HG03280 (cell line): ENCODE measurements around the gene RASAL2.

Source experiments
- ATAC-seq: cut with Tn5 transposase; IDR thresholded peaks from one replicate; pipeline ENCODE4 v1.9.1; 2021; ENCODE audit warnings: mild to moderate bottlenecking, moderate library complexity; ENCODE audit not compliant: unreplicated experiment

Gene RASAL2

GRCh38 chr1:178417858-178418257 is 324.0 kb downstream of the RASAL2 start:
- ATAC-seq: no peak

- ATAC-seq: no peak
Observed at GRCh38 chr1:178418284-178418955, 324.5 kb downstream of the RASAL2 start.

GRCh38 chr1:178434360-178434759 is 340.5 kb downstream of the RASAL2 start:
- ATAC-seq: no peak

GRCh38 chr1:178434899-178435435 is 341.1 kb downstream of the RASAL2 start:
- ATAC-seq: no peak

GRCh38 chr1:178436899-178437298 is 343.0 kb downstream of the RASAL2 start:
- ATAC-seq: no peak

GRCh38 chr1:178438432-178438831 is 344.5 kb downstream of the RASAL2 start:
- no peak for ATAC-seq

- no peak for ATAC-seq
Observed at GRCh38 chr1:178442925-178443324, 349.0 kb downstream of the RASAL2 start.

- no peak for ATAC-seq
Observed at GRCh38 chr1:178450871-178451270, 357.0 kb downstream of the RASAL2 start.

- ATAC-seq: no peak
Observed at GRCh38 chr1:178451529-178451928, 357.6 kb downstream of the RASAL2 start.

- ATAC-seq: no peak
Observed at GRCh38 chr1:178452013-178452412, 358.1 kb downstream of the RASAL2 start.

- no peak for ATAC-seq
Observed at GRCh38 chr1:178456472-178456871, 362.6 kb downstream of the RASAL2 start.

GRCh38 chr1:178457651-178458050 is 363.7 kb downstream of the RASAL2 start:
- no peak for ATAC-seq

GRCh38 chr1:178458203-178458602 is 364.3 kb downstream of the RASAL2 start:
- no peak for ATAC-seq

GRCh38 chr1:178461104-178461503 is 367.2 kb downstream of the RASAL2 start:
- ATAC-seq: no peak

GRCh38 chr1:178461701-178462100 is 367.8 kb downstream of the RASAL2 start:
- ATAC-seq: no peak

GRCh38 chr1:178464141-178464540 is 370.2 kb downstream of the RASAL2 start:
- no peak for ATAC-seq

- no peak for ATAC-seq
Observed at GRCh38 chr1:178464566-178464965, 370.7 kb downstream of the RASAL2 start.

GRCh38 chr1:178465011-178465410 is 371.1 kb downstream of the RASAL2 start:
- no peak for ATAC-seq

GRCh38 chr1:178467837-178468236 is 373.9 kb downstream of the RASAL2 start:
- ATAC-seq: no peak

GRCh38 chr1:178470411-178470960 is 376.6 kb downstream of the RASAL2 start:
- no peak for ATAC-seq

- ATAC-seq: no peak
Observed at GRCh38 chr1:178472531-178472930, 378.6 kb downstream of the RASAL2 start.

- ATAC-seq: no peak
Observed at GRCh38 chr1:178477373-178477772, 383.5 kb downstream of the RASAL2 start.

- ATAC-seq: no peak
Observed at GRCh38 chr1:178477841-178478240, 383.9 kb downstream of the RASAL2 start.
